K562 (cell line): ENCODE data around the gene CD79A. TPM values are rescaled to one million over a fixed set of nuclear protein-coding genes. Genes with fewer than 3 reads are reported as not detected.

Experiments used
- ASH1L ChIP-seq: fragments of 450-650 bp; IDR thresholded peaks from 2 replicates; pipeline ENCODE4 v1.6.1; 2018; ENCODE audit warnings: borderline replicate concordance, mild to moderate bottlenecking, low read depth; ENCODE audit not compliant: partially characterized antibody
- BCOR ChIP-seq: fragments of 450-650 bp; IDR thresholded peaks from 2 replicates; pipeline ENCODE4 v1.6.1; 2016
- FOXP1 ChIP-seq: sonication (generic); formaldehyde crosslinking; IDR thresholded peaks from 2 replicates; pipeline ENCODE4 v1.8.0; 2022; ENCODE audit warnings: mild to moderate bottlenecking, missing genetic modification reagents
- GATA2 ChIP-seq: sonication (generic); formaldehyde crosslinking; IDR thresholded peaks from 2 replicates; pipeline ENCODE4 v1.4.0; 2020; ENCODE audit warnings: mild to moderate bottlenecking, missing genetic modification reagents
- NFIC ChIP-seq: fragments of 450-650 bp; IDR thresholded peaks from 2 replicates; pipeline ENCODE4 v1.6.1; 2017; ENCODE audit warnings: mild to moderate bottlenecking, inconsistent platforms
- TSHZ1 ChIP-seq: fragments of 250-450 bp; sonication (Bioruptor Pico); IDR thresholded peaks from 2 replicates; pipeline ENCODE4 v1.4.0; 2020; ENCODE audit warnings: mild to moderate bottlenecking, moderate library complexity
- USF2 ChIP-seq: sonication (generic); formaldehyde crosslinking; IDR thresholded peaks from 2 replicates; pipeline ENCODE4 v1.5.0; 2020; ENCODE audit warnings: missing genetic modification reagents
- WHSC1 ChIP-seq: IDR thresholded peaks from one replicate; pipeline ENCODE4 v1.6.1; 2012; ENCODE audit warnings: low read length, control low read depth, inconsistent platforms
- ZNF121 ChIP-seq: sonication (generic); formaldehyde crosslinking; conservative IDR thresholded peaks from 2 replicates; pipeline ENCODE4 v1.8.0; 2022; ENCODE audit warnings: missing genetic modification reagents
- ZNF133 ChIP-seq: fragments of 250-450 bp; sonication (Bioruptor Pico); IDR thresholded peaks from 2 replicates; pipeline ENCODE4 v1.4.0; 2020; ENCODE audit warnings: mild to moderate bottlenecking
- ZNF282 ChIP-seq: sonication (generic); formaldehyde crosslinking; IDR thresholded peaks from 2 replicates; pipeline ENCODE4 v1.8.1; 2023; ENCODE audit warnings: missing genetic modification reagents
- ZNF583 ChIP-seq: fragments of 250-450 bp; sonication (Bioruptor Pico); IDR thresholded peaks from 2 replicates; pipeline ENCODE4 v1.4.0; 2020
- polyA plus RNA-seq, 8 experiments: library from polyadenylated mRNA; depleted of rRNA in 4 of 8; stranded (reverse) in 5 of 8; unstranded in 3 of 8; fragments of >200 nt; fragmentation: Nextera tagmentation in 2 of 8; fragmentation: Illumina TruSeq in 1 of 8; extraction: Ambion mirVana in 2 of 8; extraction: Trizol in 1 of 8; gene quantifications; 2 replicates each; pipeline versions ENCODE4 v1.2.1 to v1.2.3, GENCODE V29; 2011 to 2014; ENCODE audit warnings: inconsistent platforms in 1 of 8, missing spikeins in 1 of 8
- total RNA-seq, 7 experiments: library from RNA; depleted of rRNA in 6 of 7; stranded (reverse); fragments of >200 nt in 6 of 7; fragmentation: Illumina TruSeq in 2 of 7; extraction: Trizol in 2 of 7; gene quantifications; 2 replicates each; pipeline versions ENCODE4 v1.2.1 to v1.2.3, GENCODE V29; 2011 to 2021; ENCODE audit warnings: low replicate concordance in 1 of 7

CD79A gene
- total and polyA plus RNA-seq, 9 of the 15 experiments (the other 6 are each of a cell fraction or from before 2014, with no cell fraction given): 0.04 to 0.72 (median 0.17) TPM; not detected in 3

- no peak for TF ChIP-seq TSHZ1
- TF ChIP-seq USF2 (CRISPR knock-in tag): no peak
- TF ChIP-seq NFIC: peak; percentile 68
- no peak for TF ChIP-seq WHSC1
- TF ChIP-seq FOXP1 (CRISPR knock-in tag): no peak
- TF ChIP-seq ZNF583 (CRISPR knock-in tag): no peak
- TF ChIP-seq BCOR: 0 out of 2 replicates have a peak, but pooled peaks have one; percentile 21
- no peak for TF ChIP-seq ZNF282 (CRISPR knock-in tag)
- TF ChIP-seq ZNF133 (CRISPR knock-in tag): no peak
- no peak for TF ChIP-seq GATA2
- TF ChIP-seq ASH1L: no peak
- peak; percentile 42; the same call in 1 of the 2 replicates for TF ChIP-seq ZNF121
These were observed 2.7 kb downstream of the CD79A start (continued) for GRCh38 chr19:41879670-41880328.
